ENCODE data around the gene NUP133.

The NUP133 gene

DNA sequence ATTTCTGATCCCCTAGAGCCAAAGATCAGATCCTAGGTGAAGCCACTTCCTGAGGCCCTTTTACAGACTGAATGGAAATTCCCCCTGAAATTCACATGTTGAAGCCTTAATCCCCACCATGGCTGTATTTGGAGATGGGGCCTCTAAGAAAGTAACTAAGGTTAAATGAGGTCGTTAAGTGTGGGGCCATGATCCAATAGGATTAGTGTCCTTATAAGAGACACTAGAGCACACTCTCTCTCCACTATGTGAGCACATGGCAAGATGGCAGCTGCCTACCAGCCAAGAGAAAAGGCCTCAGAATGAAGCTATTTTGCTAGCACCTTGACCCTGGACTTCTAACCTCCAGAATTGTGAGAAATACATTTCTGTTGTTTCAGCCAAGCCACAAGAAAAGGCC, 36.4 kb upstream of the NUP133 start:
- H3K79me1 ChIP-seq (replicated peaks; ENCODE audit: low read length, poor library complexity, severe bottlenecking) = peaks cover 27% of the 10 kb centered on the region
- no peak for DNase-seq
- H2BK12ac ChIP-seq (ENCODE audit: low read length in 2 of 2) = no peak overlapping the region
- H3K14ac ChIP-seq (ENCODE audit: low read length in 2 of 2) = no peak overlapping the region
- H4K91ac ChIP-seq (ENCODE audit: low read length) = no peak overlapping the region
- H3K9me3 ChIP-seq (ENCODE audit: control insufficient read depth, low read length) = no peaks in the 10 kb centered on the region
- H3K4ac ChIP-seq (ENCODE audit: low read depth in 1 of 2, low read length in 2 of 2) = no peak overlapping the region
- H3K4me1 ChIP-seq (ENCODE audit: control insufficient read depth, insufficient read depth, low read depth, low read length) = peaks cover 6% of the 10 kb centered on the region
- no peak overlapping the region for H3K4me2 ChIP-seq (ENCODE audit: low read length, poor library complexity, severe bottlenecking)
- no peak overlapping the region for H4K8ac ChIP-seq (ENCODE audit: low read length)
- H3K18ac ChIP-seq (ENCODE audit: low read depth in 1 of 2, low read length in 2 of 2) = no peak overlapping the region
- H2BK120ac ChIP-seq (ENCODE audit: low read depth, low read length) = no peak overlapping the region
- H3K27ac ChIP-seq (ENCODE audit: low read length, poor library complexity, severe bottlenecking) = no peak overlapping the region
- WGBS = 100% methylated on average over 1 of the region's 1 CpG
- no peaks in the 10 kb centered on the region for H3K27me3 ChIP-seq (ENCODE audit: control insufficient read depth in 1 of 2, insufficient read depth in 1 of 2, low read length in 2 of 2)
- no peak overlapping the region for H3K4me3 ChIP-seq (ENCODE audit: insufficient read depth in 1 of 2, low read depth in 1 of 2, low read length in 2 of 2)
- no peak overlapping the region for H3K9ac ChIP-seq (ENCODE audit: low read length)
- H3K23ac ChIP-seq (ENCODE audit: low read length in 2 of 2) = no peak overlapping the region
- no peak overlapping the region for H2BK5ac ChIP-seq (ENCODE audit: low read depth, low read length, poor library complexity, severe bottlenecking)
- H2BK15ac ChIP-seq (ENCODE audit: low read depth, poor library complexity, severe bottlenecking) = no peak overlapping the region
- no peak overlapping the region for H2AFZ ChIP-seq (ENCODE audit: low read depth, low read length)
- peaks cover 22 to 55% of the 10 kb centered on the region in 2 experiments for H3K36me3 ChIP-seq (ENCODE audit: control insufficient read depth in 1 of 2, insufficient read depth in 2 of 2, low read depth in 1 of 2, low read length in 2 of 2)
- no peak overlapping the region for H2AK5ac ChIP-seq (ENCODE audit: low read length, severe bottlenecking)

DNA sequence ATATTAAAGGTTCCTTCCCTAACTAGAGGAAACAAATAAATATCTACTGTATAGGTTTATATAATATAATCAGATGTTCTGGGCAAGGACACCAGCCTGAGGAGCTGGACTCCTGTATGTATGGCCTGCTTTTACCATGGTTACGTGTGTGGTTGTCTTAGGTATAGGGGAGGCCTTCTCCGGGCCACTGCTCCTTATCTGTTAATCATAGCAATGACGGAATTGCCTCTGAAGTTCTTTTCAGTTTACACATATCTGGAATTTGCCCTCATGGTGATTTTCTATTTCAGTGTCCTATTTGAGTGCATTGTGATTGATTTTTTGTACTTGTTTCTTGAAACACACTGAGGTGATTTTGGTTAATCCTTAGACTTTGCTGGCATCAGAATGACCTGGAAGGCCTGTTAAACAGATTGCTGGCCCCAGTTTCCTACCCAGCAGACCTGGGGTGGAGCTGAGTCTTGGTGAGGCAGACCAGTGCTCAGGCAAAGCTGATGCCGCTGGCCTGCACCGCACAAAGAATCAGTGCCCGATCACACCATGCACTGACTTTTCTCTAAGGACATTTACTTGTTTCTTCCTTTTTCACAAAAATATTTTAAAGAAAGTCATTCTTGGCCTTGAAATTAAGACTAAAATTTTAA, 31.8 kb upstream of the NUP133 start:
- Histone ChIP-seq H3K27ac (ENCODE audit: low read length, poor library complexity, severe bottlenecking) (no peak overlapping the region), H3K9me3 (ENCODE audit: control insufficient read depth, low read length) (no peaks in the 10 kb centered on the region), H3K4me3 (ENCODE audit: insufficient read depth in 1 of 2, low read depth in 1 of 2, low read length in 2 of 2) (no peak overlapping the region), H3K4me1 (ENCODE audit: control insufficient read depth, insufficient read depth, low read depth, low read length) (no peaks in the 10 kb centered on the region), H3K79me1 (replicated peaks; ENCODE audit: low read length, poor library complexity, severe bottlenecking) (peaks cover 13% of the 10 kb centered on the region), H2BK12ac (ENCODE audit: low read length in 2 of 2) (no peak overlapping the region), H2AFZ (ENCODE audit: low read depth, low read length) (no peak overlapping the region), H2BK120ac (ENCODE audit: low read depth, low read length) (no peak overlapping the region), H3K4me2 (ENCODE audit: low read length, poor library complexity, severe bottlenecking) (no peak overlapping the region), H4K91ac (ENCODE audit: low read length) (no peak overlapping the region), H3K36me3 (ENCODE audit: control insufficient read depth in 1 of 2, insufficient read depth in 2 of 2, low read depth in 1 of 2, low read length in 2 of 2) (peaks cover 22 to 74% of the 10 kb centered on the region in 2 experiments), H3K4ac (ENCODE audit: low read depth in 1 of 2, low read length in 2 of 2) (no peak overlapping the region), H2BK15ac (ENCODE audit: low read depth, poor library complexity, severe bottlenecking) (no peak overlapping the region), H2AK5ac (ENCODE audit: low read length, severe bottlenecking) (no peak overlapping the region), H3K9ac (ENCODE audit: low read length) (no peak overlapping the region), H3K23ac (ENCODE audit: low read length in 2 of 2) (no peak overlapping the region), H2BK5ac (ENCODE audit: low read depth, low read length, poor library complexity, severe bottlenecking) (no peak overlapping the region), H4K8ac (ENCODE audit: low read length) (no peak overlapping the region), H3K18ac (ENCODE audit: low read depth in 1 of 2, low read length in 2 of 2) (no peak overlapping the region), H3K27me3 (ENCODE audit: control insufficient read depth in 1 of 2, insufficient read depth in 1 of 2, low read length in 2 of 2) (no peaks in the 10 kb centered on the region), H3K14ac (ENCODE audit: low read length in 2 of 2) (no peak overlapping the region)
- DNase-seq = no peak
- 96% methylated on average over 4 of the region's 6 CpGs for WGBS

DNA sequence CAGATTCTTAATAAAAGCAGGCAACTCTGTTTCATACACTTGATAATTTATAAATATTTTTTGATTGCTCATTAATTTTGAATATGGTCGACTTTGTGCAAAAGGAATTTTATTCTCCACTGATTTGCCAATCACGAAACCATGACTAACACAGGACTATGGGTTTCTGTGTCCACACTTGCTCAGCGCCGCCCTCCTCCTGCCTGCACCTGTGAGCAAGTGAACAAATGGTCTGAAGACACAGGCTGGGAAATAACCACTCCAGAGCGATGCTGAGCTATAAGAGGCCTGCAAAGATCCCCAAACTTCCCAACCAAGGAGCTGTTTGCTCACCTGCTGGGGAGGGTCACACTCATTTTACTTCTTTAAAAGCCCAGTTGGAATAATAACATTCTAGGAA, 30.8 kb upstream of the NUP133 start:
- DNase-seq = no peak
- no peak overlapping the region for H3K18ac ChIP-seq (ENCODE audit: low read depth in 1 of 2, low read length in 2 of 2)
- H3K9me3 ChIP-seq (ENCODE audit: control insufficient read depth, low read length) = no peaks in the 10 kb centered on the region
- H3K4me2 ChIP-seq (ENCODE audit: low read length, poor library complexity, severe bottlenecking) = no peak overlapping the region
- H4K8ac ChIP-seq (ENCODE audit: low read length) = no peak overlapping the region
- no peak overlapping the region for H3K4ac ChIP-seq (ENCODE audit: low read depth in 1 of 2, low read length in 2 of 2)
- H3K27ac ChIP-seq (ENCODE audit: low read length, poor library complexity, severe bottlenecking) = no peak overlapping the region
- no peaks in the 10 kb centered on the region for H3K4me1 ChIP-seq (ENCODE audit: control insufficient read depth, insufficient read depth, low read depth, low read length)
- H2BK5ac ChIP-seq (ENCODE audit: low read depth, low read length, poor library complexity, severe bottlenecking) = no peak overlapping the region
- H4K91ac ChIP-seq (ENCODE audit: low read length) = no peak overlapping the region
- H3K4me3 ChIP-seq (ENCODE audit: insufficient read depth in 1 of 2, low read depth in 1 of 2, low read length in 2 of 2) = no peak overlapping the region
- peaks cover 20 to 71% of the 10 kb centered on the region in 2 experiments for H3K36me3 ChIP-seq (ENCODE audit: control insufficient read depth in 1 of 2, insufficient read depth in 2 of 2, low read depth in 1 of 2, low read length in 2 of 2)
- H3K9ac ChIP-seq (ENCODE audit: low read length) = no peak overlapping the region
- no peak overlapping the region for H2AFZ ChIP-seq (ENCODE audit: low read depth, low read length)
- WGBS = 98% methylated on average over 5 of the region's 5 CpGs
- H3K23ac ChIP-seq (ENCODE audit: low read length in 2 of 2) = no peak overlapping the region
- peaks cover 9% of the 10 kb centered on the region for H3K79me1 ChIP-seq (replicated peaks; ENCODE audit: low read length, poor library complexity, severe bottlenecking)
- H2BK120ac ChIP-seq (ENCODE audit: low read depth, low read length) = no peak overlapping the region
- H2AK5ac ChIP-seq (ENCODE audit: low read length, severe bottlenecking) = no peak overlapping the region
- no peak overlapping the region for H2BK15ac ChIP-seq (ENCODE audit: low read depth, poor library complexity, severe bottlenecking)
- no peak overlapping the region for H3K14ac ChIP-seq (ENCODE audit: low read length in 2 of 2)
- no peaks in the 10 kb centered on the region for H3K27me3 ChIP-seq (ENCODE audit: control insufficient read depth in 1 of 2, insufficient read depth in 1 of 2, low read length in 2 of 2)
- H2BK12ac ChIP-seq (ENCODE audit: low read length in 2 of 2) = no peak overlapping the region

DNA sequence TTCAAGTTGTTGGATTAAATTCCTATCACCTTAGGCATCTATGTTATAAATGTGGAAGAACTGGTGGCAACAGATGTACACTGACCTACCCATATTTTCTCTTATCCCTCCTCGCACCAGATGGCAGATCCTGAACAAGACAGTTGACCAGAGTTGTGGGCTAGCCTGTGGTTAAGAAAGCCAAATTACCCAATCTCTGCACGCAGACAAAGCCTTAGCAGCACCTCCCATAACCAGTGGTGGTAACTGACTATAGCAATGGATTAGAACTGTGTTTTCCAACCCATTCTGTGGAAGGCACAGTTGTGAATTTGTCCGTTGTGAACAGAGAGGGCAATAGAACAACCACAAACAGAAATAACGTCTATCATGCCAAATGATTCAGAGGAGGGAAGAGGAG, 29.8 kb upstream of the NUP133 start:
- Histone ChIP-seq H3K9ac (ENCODE audit: low read length) (no peak overlapping the region), H3K4me3 (ENCODE audit: insufficient read depth in 1 of 2, low read depth in 1 of 2, low read length in 2 of 2) (no peak overlapping the region), H2BK15ac (ENCODE audit: low read depth, poor library complexity, severe bottlenecking) (no peak overlapping the region), H2BK12ac (ENCODE audit: low read length in 2 of 2) (no peak overlapping the region), H3K4me1 (ENCODE audit: control insufficient read depth, insufficient read depth, low read depth, low read length) (no peaks in the 10 kb centered on the region), H3K14ac (ENCODE audit: low read length in 2 of 2) (no peak overlapping the region), H2AFZ (ENCODE audit: low read depth, low read length) (no peak overlapping the region), H3K27me3 (ENCODE audit: control insufficient read depth in 1 of 2, insufficient read depth in 1 of 2, low read length in 2 of 2) (no peaks in the 10 kb centered on the region), H3K79me1 (replicated peaks; ENCODE audit: low read length, poor library complexity, severe bottlenecking) (peaks cover 4% of the 10 kb centered on the region), H2BK5ac (ENCODE audit: low read depth, low read length, poor library complexity, severe bottlenecking) (no peak overlapping the region), H4K91ac (ENCODE audit: low read length) (no peak overlapping the region), H3K9me3 (ENCODE audit: control insufficient read depth, low read length) (no peaks in the 10 kb centered on the region), H2BK120ac (ENCODE audit: low read depth, low read length) (no peak overlapping the region), H3K36me3 (ENCODE audit: control insufficient read depth in 1 of 2, insufficient read depth in 2 of 2, low read depth in 1 of 2, low read length in 2 of 2) (peaks cover 16 to 72% of the 10 kb centered on the region in 2 experiments), H3K23ac (ENCODE audit: low read length in 2 of 2) (no peak overlapping the region), H3K4ac (ENCODE audit: low read depth in 1 of 2, low read length in 2 of 2) (no peak overlapping the region), H3K27ac (ENCODE audit: low read length, poor library complexity, severe bottlenecking) (no peak overlapping the region), H3K4me2 (ENCODE audit: low read length, poor library complexity, severe bottlenecking) (no peak overlapping the region), H2AK5ac (ENCODE audit: low read length, severe bottlenecking) (no peak overlapping the region), H3K18ac (ENCODE audit: low read depth in 1 of 2, low read length in 2 of 2) (no peak overlapping the region), H4K8ac (ENCODE audit: low read length) (no peak overlapping the region)
- no peak for DNase-seq
- WGBS = 94% methylated on average over 3 of the region's 4 CpGs
